Stimulated activated CD8-positive, alpha-beta memory T cell treated with anti-CD3 and anti-CD28 coated beads, Interleukin-15, amount 100 ng/mL, for 1 hour (primary cell): ENCODE results near the gene DDX39B.
"Not testable (repeated sequence)": the region's sequence is repeated elsewhere in the genome, so short reads cannot be mapped to it uniquely, and the experiment has no call there.

ENCODE experiments used
- DNase-seq: peaks from one replicate; pipeline ENCODE4 v3.0.0-alpha.2; 2020; ENCODE audit warnings: low read depth

DDX39B gene

DNA sequence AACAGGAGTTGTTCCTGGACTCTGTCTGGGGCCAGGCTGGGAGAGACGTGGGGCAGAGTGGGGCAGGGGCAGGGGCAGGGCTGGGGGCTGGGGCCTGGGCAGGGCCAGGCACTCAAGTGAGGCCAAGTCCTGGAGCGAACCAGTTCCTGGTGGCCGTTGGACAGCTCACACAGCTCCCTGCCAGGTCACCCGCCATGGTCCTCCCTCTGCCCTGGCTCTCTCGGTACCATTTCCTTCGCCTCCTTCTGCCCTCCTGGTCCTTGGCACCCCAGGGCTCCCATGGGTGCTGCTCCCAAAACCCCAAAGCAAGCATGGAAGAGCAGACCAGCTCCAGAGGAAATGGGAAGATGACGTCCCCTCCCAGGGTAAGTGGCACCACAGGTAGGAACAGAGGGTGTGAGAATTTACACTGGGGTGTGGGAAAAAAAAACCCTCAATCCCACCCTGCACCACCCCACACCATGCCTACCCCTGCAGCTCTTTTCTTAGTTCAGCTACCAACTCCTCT is 12.9 kb downstream of the DDX39B start, which contains the start of gene MCCD1:
Gene MCCD1, plus strand, starts transcription at position 142 of the 508 bp plus-strand sequence. Its CDS starts 53 bp downstream, at position 195.
- no peak for DNase-seq

DNA sequence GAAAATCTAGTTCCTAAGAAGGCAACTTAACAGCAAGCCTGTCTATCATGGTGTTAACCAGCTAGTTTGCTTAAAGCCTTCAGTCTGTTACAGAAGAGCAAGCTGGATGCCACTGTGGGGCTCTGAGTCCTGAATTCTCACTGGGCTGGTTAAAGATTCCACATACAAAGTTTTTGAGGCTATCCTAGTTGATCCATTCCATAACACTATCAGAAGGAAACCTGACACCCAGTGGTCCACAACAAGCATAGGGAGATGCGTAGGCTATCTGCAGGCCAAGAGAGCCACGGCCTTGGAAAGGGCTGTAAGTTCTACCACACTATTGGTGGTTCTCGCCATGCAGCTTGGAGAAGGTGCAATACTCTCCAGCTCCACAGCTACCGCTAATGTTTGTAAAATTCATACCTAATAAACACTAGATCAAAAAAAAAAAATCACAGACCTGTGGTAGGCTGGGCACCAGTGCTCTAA is 13.5 kb downstream of the DDX39B start:
- DNase-seq = no peak

DNA sequence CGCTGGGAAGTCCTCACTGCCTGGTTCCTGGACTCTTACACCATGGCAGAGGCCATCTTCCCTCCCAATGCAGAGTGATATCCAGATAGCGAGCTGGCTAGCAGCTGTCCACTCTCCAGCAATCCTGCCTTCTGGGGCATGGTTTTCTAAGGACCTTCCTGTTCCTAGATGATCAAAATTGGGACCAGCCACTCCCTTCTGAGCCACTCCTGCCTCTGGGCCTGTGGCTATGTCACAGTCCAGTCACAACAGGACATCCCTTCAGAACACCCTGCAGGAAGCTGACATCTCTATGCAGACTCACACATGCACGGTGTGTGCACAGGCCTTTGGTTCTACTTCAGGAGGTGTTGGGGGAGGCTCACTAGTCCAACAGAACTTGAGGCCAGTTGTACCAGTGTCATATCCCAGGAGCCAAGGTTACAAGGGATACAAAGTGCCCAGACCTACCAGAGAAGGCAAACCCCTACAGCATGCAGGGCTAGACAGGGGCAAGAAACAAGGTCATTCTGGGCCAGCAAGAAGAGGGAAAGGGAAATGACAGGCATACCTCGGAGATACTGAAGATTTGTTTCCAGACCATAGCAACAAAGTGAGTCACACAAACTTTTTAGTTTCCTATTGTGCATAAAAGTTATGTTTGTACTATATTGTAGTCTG is 15.7 kb downstream of the DDX39B start:
- no peak for DNase-seq

DNA sequence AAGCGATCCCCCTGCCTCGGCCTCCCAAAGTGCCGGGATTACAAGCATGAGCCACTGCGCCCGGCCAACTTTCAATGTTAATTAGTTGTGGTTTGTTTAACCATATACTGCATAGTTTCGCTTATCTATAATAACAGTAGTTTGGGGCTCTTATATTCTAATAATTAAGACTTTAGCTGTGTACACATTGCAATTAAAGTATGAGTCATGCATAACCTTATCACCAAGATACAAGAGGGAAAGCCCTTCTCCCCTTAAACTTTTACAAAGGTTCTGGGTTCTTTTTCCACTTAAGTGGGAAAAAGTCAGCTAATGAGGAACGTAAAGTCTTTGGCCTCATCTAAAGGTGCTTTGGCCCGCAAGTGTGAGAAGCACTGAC is 16.3 kb downstream of the DDX39B start:
- no peak for DNase-seq

DNA sequence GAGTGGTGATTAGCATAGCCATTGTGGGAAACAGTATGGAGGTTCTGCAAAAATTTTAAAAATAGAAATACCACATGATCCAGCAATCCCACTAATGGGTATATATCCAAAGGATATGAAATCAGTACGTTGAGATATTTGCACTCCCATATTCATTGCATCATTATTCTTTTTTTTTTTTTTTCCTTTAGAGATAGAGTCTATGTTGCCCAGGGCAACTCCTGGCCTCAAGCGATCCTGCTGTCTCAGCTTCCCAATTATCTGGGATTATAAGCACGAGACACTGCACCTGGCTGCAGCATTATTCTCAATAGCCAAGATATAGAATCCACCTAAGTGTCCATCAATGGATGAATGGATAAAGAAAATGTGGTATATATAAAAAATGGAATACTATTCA is 20.0 kb downstream of the DDX39B start:
- no peak for DNase-seq

DNA sequence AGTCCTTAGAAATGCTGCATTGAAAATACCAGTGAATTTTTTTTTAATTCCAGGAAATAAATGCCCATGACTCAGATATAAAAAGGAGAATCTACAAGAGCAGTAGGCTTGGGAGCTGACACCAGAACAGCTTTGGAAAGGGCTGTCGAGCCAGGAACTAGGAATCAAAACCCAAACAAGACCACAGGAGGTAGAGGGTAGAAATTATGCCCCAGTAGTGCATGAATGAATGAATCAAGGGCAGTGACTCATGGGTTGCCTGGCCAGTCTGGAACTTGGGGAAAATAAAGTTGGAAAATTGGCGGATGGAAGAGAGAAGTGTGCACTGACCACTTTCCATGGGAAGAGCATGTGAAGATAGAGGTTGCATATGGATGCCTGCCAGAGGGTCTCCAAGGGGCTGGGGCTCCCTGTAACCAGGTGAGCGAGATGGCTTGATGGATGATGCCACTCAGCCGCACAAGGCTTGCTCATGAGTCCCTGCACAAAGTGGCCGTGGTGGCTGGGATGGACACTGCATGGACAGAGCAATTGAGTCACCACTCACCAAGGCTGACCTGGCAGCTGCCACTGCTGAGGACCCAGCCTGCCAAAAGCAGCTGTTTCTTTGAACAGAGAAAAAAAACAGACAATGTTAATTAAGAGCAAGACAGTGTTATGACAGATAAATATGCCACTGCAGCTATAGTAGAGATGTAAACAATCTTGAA is 28.2 kb downstream of the DDX39B start:
- no peak for DNase-seq

DNA sequence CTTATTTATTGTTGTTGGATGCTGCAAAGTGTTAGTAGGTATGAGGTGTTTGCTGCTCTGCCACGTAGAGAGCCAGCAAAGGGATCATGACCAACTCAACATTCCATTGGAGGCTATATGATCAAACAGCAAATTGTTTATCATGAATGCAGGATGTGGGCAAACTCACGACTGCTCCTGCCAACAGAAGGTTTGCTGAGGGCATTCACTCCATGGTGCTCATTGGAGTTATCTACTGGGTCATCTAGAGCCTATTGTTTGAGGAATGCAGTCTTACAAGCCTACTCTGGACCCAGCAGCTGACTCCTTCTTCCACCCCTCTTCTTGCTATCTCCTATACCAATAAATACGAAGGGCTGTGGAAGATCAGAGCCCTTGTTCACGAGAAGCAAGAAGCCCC is 31.8 kb downstream of the DDX39B start:
- DNase-seq = no peak

DNA sequence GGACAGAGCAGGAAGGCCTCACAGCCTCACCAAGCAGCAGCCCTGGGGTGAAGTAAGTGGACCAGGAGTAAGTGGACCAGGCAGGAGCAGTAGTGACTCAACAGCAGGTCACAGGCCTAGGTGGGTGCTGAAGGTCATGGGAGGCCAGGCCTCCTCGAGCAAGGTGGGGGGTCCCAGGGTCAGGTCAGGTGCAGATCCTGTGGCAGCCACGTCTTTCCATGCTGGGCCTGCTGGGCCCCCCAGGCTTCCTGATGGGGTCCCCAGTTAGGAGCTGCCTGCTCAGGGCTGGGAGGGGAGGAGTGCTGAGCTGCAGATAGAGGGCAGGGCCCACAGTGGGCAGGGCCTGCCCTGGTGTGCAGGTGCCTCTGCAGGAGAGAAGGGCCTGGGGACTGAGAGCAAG is 32.8 kb downstream of the DDX39B start:
- DNase-seq = not testable (repeated sequence)

DNA sequence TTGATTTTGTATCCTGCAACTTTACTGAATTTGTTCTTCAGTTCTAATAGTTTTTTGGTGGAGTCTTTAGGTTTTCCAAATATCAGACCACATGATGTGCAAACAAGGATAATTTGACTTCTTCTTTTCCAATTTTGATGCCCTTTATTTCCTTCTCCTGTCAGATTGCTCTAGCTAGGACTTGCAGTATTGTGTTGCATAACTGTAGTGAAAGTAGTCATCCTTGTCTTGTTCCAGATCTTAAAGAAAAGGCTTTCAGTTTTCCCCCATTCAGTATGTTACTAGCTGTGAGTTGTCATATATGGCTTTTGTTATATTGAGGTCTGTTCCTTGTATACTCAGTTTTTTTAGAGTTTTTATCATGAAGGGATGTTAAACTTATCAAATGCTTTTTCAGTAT is 39.2 kb downstream of the DDX39B start:
- no peak for DNase-seq

DNA sequence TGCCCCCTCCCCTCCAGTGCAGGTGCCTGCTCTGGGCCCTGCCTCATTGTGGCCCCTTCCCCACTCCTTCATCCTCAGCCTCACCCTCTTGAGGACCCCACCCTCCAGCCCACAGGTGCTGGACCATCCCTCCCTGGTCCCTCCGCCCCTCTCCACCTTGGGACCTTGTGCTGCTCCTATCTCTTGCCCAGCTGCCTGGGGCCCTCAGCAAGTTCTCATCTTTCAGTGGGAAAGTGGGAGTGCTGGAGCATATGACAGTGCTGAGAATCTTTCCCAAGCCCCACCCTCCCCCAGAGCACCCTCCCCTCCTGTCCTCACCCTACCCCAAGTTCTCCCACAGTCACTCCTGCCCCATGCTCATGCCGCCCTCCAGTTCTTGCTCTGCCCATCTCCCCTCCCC is 42.2 kb downstream of the DDX39B start:
- DNase-seq = not testable (repeated sequence)

DNA sequence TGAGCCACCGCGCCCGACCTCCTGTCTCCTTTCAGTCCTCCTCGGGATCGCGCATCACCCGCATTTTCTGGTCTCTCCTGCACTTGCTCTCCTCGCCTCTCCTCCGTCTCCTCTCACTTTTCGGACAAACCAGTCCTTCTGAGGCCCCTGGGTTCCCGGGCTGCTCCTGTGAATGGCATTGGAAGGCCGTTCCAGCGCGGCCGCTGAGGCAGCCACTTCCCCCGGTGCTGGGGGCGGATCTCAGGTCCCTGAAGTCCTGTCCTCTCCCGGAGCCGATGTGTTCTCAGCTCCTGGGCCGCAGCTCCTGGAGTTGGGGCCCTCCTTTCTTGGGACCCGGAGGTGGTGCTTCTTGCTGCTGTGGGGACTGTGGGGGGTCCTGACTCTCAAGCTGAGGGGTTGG is 43.1 kb downstream of the DDX39B start:
- no peak for DNase-seq

DNA sequence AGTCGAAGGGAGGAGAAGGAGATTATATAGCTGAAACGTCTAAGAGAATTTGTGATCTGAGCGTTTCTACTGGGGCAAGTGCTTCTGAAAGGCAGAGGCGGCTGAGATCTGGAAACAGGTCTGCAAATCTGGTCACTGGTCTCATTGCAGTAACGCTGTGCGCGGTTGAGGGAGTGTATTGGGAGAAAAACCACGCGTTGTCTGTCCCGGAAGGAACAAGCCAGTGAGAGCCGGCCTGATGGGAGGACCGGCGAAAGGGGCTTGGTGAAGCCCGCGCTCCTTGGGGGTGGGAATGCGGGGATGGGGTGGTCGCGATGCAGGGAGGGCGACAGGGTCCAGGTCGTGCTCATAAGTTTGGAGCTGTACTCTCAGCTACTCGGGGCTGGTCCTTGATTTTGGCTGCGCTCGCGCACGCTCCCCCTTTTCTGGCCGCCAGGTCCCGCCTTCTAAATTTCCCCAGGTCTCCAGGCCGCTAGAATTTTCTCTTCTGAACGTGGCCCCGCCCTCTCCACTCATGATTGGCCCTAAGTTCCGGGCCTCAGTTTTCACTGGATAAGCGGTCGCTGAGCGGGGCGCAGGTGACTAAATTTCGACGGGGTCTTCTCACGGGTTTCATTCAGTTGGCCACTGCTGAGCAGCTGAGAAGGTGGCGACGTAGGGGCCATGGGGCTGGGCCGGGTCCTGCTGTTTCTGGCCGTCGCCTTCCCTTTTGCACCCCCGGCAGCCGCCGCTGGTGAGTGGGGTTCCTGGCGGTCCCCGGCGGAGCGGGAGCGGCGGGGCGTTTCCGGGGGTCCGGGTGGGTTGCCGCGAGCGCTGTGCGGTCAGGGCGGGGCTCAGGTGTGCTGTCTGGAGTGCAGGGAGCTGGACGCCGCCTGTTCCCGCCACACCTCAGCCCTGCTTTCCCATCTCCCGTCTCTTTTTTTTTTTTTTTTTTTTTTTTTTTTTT is 44.0 kb downstream of the DDX39B start, which contains the start of gene MICB:
Gene MICB, plus strand, starts transcription at position 615 of the 946 bp plus-strand sequence. Its CDS starts 49 bp downstream, at position 664.
- peak; percentile 72 for DNase-seq

DNA sequence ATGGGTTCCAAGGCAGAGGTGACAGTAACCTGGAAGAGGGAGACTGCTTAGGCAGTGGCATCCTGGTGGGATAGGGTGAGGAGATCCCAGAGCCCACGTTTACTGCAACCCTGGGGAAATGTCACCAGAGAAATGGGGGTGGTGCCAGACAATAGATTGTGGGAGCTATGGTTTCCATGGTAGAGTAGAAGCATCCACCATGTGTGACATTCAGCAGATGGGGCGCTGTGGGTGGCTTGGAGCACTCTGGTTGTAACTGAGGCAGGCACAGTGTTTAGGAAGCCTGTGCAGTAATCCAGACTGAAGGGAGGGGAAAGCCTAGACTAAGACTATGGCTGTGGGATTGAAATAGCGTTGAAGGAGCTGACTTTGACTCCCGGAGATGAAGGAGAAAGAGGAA is 45.0 kb downstream of the DDX39B start:
- DNase-seq = not testable (repeated sequence)

DNA sequence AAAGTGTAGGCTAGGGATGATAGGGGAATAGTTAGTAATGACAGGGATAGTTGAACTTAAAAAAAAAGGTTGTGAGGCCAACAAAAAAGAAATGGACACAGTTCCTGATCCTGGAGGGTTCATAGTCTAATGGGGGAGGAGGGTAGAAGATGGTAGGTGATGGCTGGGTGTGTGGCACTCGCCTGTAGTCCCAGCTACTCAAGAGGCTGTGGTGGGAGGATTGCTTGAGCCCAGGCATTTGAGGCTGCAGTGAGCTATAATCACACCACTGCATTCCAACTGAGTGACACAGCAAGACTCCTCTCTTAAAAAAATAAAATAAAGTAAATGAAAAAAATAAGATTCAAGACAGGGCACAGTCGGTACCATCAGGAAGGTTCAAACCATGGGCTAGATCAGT is 46.2 kb downstream of the DDX39B start:
- no peak for DNase-seq

DNA sequence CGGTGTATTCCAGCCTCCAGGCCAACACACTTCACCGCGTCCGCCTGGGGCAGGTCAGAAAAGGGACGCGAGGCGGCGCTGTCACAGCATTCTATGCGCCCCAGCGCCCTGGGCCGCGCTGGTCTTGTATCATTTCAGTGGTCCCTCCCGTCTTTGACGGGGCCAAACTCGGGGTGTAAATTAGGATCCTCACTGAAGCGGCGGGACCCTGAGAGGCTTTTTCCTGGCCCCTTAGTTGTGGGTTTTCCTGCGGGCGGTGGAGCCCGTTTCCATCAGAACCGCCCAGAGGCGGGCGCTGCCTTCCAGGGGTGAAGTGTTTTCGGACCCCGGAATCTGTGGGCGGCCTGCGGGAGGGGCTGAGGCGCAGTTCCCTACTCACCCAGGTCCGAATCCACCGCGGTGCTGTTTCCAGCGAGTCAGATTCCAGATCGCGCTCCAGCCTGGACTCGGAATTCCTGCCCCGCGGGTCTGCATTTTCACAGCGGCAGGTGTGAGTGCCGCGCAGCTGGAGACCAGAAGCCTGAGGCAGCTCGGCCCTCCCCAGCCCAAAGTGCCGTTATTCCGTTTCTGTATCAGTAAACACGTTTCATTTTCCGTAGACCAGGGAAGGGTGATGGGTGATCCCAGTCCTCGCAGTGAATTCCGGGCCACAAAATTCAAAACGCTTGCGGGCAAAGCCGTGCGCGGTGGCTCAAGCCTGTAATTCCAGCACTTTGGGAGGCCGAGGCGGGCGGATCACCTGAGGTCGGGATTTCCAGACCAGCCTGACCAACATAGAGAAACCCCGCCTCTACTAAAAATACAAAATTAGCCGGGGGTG is 47.7 kb downstream of the DDX39B start:
- DNase-seq = peak; percentile 54

DNA sequence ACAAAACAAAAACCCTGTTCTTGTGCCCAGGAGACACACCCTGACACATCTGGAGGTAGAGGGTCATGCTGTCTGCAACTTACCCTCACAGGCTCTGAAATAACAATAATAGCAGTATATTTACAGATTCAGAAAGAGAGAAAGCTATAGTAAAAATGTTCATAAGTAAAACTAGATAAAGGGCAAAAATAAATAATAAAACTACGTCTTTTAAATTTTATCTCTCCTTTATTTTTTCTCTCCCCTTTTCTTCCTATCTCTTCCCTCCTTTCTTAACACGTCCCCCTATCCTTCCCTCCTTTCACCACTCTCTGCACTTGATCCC is 48.3 kb downstream of the DDX39B start:
- DNase-seq = not testable (repeated sequence)

DNA sequence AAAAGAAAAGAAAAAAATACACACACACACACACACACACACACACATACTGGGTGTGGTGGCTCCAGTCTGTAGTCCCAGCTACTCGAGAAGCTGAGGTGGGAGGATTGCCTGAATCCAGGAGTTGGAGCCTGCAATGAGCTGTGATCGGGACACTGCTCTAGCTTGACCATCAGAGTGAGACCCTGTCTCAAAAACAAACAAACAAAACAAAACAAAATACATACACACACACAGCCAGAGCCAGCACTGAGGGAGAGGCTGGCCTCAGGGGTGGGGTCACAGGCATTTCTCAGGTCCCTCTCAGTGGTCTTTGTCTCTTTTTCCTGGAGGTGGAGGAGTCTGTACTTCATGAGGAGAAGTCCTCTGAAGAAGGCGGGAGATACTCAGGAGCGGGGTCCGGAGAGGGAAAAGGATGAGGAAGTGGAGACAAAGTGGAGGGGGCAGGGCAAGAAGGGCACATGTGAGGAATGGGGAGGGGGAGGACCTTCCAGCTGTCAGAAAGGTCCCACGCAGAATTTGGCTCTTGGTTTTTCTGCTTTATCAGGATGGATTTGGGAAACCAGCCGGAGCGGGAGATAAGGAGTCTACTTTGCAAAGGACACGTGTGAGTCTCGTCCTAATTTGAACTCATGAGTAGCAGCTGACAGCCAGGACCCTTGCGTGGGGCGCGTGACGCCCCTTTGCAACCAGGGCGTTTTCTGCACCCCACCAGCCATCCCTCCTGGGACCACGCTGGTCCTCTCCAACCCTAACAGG is 51.5 kb downstream of the DDX39B start:
- DNase-seq = no peak

DNA sequence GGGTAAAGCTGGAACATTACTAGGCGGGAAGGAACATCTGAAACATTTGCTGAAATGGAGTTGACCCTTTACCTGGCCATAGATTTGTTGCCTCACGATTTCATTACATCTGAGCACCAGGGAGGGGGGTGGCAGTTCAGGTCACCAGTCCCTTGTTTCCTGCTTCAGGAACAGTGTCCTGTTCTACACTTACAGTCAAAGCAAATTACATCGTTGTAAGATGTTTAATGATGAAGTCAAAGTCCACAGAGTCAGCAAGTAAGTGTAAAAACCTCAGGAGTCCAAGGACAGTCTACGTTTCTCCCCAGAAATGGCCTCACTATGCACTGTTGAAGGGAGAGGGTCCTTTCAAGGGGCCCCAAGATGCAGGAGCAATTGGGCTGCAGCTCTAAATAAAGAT is 52.7 kb downstream of the DDX39B start:
- DNase-seq = no peak

DNA sequence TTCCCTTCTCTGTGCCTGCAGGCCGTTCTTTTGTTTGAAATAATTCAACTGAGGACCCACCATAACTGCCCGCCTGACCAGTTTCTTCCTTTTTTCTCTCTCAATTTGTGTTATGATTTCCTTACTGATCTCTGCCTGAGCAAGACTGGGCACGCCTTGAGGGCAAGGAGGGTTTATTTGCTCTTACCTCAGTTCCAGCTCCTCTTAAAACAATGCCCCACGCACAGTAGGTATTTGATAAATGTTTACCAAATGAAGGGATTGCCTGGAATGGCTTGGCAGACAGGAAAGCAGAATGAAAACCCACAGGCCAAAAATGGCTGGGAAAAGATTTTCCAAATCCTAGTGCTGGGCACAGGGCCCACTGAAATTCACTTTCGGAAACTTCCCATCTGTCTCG is 54.1 kb downstream of the DDX39B start:
- DNase-seq = not testable (repeated sequence)

DNA sequence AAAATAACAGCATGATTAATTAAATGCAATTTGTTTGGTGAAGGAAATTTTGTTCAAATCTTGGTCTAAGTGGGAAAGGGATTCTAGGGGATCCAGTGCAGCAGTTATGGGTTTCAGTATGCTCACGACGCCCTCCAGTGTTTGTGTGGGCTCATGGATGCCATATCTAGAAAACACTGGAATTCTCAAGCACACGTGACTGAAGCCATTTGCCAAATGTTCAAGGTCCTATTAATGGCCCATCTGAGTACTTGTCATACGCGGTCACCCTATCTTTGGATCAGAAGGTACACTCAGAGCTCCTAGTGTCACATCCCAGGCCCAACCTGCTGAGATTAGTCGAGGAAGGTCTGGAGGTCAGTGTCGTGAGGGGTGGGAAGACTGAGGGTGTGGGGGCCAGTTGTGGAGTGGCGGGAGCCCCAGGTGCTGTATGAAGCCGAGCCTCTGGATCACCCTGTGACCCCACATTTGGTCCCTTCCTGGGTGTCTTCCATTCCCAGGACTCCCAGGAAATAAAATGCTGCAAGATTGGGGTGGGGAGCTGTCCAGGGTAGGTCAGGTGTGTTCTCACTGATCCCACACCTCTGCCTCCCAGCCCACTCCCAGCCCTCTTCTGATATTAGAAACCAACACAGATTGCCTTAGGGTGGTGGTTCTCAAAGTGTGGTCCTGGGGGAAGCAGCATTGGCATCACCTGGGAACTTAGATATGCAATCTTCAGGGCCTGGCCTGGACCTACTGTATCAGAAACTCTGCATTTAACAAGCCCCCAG is 55.6 kb downstream of the DDX39B start:
- DNase-seq = not testable (repeated sequence)
